Transverse colon (tissue), 3 donors: ENCODE data around the gene TTC23.

Experiments used
- EP300 ChIP-seq: sonication (generic); formaldehyde crosslinking; IDR thresholded peaks from one replicate; pipeline ENCODE4 v1.6.1; 2017; ENCODE audit warnings: antibody characterized with exemption, low read depth
- POLR2A ChIP-seq: fragments of 450-650 bp; IDR thresholded peaks from one replicate; pipeline ENCODE4 v1.6.1; 2016; ENCODE audit warnings: antibody characterized with exemption, mild to moderate bottlenecking, moderate library complexity
- TF ChIP-seq, protein P1 (sequence below), 5 experiments: fragments of 200-600 bp in 3 of 5; fragments of 450-650 bp in 2 of 5; sonication (generic) in 3 of 5; IDR thresholded peaks; 1 replicate in 2 of 5; 2 replicates in 3 of 5; pipeline ENCODE4 v1.5.1; 2016 to 2017; ENCODE audit warnings: antibody characterized with exemption in 5 of 5, inconsistent platforms in 3 of 5, mild to moderate bottlenecking in 2 of 5, moderate library complexity in 1 of 5

DNA sequence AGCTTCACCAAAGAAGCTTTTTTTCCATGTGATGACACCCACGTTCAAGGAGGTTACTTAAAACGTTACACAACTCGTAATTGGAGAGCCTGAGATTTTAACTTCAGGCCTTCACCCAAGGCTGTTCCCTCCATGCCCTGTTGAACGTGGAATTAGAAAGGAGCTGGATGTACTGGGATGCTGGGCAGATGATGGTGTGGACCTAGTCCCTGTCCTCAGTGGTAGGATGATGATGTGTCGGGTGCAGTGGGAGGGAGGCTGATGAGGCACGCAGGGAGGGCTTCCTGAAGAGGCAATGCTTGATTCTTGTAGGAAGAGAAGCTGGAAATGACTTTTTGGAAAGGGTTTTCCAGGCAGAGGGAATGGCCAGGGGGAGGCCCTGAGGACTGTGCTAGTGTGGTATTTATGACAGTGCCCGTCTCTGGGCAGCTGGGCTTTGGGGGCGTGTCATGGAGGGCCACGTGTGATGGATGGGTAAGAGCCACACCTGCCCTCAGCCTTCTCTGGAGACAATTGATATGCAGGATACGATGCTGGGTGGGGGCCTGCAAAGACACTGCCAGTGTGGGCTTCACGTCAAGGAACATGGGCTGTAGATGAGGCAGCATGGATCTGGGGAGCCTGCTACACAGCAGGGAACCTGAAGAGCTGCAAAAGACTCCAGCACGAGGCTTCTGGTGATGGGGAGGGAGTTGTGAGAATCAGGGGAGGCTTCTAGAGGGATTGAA, 129.2 kb downstream of the TTC23 start:
- TF ChIP-seq EP300 (no peak), POLR2A (no peak)
- TF ChIP-seq, protein P1, sequence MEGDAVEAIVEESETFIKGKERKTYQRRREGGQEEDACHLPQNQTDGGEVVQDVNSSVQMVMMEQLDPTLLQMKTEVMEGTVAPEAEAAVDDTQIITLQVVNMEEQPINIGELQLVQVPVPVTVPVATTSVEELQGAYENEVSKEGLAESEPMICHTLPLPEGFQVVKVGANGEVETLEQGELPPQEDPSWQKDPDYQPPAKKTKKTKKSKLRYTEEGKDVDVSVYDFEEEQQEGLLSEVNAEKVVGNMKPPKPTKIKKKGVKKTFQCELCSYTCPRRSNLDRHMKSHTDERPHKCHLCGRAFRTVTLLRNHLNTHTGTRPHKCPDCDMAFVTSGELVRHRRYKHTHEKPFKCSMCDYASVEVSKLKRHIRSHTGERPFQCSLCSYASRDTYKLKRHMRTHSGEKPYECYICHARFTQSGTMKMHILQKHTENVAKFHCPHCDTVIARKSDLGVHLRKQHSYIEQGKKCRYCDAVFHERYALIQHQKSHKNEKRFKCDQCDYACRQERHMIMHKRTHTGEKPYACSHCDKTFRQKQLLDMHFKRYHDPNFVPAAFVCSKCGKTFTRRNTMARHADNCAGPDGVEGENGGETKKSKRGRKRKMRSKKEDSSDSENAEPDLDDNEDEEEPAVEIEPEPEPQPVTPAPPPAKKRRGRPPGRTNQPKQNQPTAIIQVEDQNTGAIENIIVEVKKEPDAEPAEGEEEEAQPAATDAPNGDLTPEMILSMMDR (IDR thresholded peaks at IDR 0.05): no peak
